Mesodermal cell (in vitro differentiated cells): ENCODE results near the gene NLK.
"Not testable (repeated sequence)": the region's sequence is repeated elsewhere in the genome, so short reads cannot be mapped to it uniquely, and the experiment has no call there.

Experiments
- H3K27ac ChIP-seq: 2 replicates; pipeline ENCODE4 v1.7.0; 2013; ENCODE audit warnings: mild to moderate bottlenecking, low read depth, low read length, moderate library complexity; ENCODE audit not compliant: severe bottlenecking
- H3K36me3 ChIP-seq: 2 replicates; pipeline ENCODE4 v1.7.1; 2013; ENCODE audit warnings: mild to moderate bottlenecking, low read length, moderate library complexity; ENCODE audit not compliant: control insufficient read depth, insufficient read depth
- H3K4me1 ChIP-seq: one replicate; pipeline ENCODE4 v1.7.1; 2013; ENCODE audit warnings: mild to moderate bottlenecking, low read length; ENCODE audit not compliant: insufficient read depth, control insufficient read depth, poor library complexity, severe bottlenecking
- H3K4me3 ChIP-seq: 2 replicates; pipeline ENCODE4 v1.7.0; 2013; ENCODE audit warnings: low read length, control low read depth, mild to moderate bottlenecking; ENCODE audit not compliant: insufficient read depth, poor library complexity, severe bottlenecking; ENCODE audit errors: extremely low read depth
- H3K9me3 ChIP-seq: 2 replicates; pipeline ENCODE4 v1.7.1; 2013; ENCODE audit warnings: mild to moderate bottlenecking, low read length, moderate library complexity; ENCODE audit not compliant: control insufficient read depth
- WGBS, 2 experiments: methylation state at CpG; one replicate each; pipeline ENCODE4 v1.1.5; 2013; ENCODE audit warnings: missing lambda C conversion rate in 2 of 2; ENCODE audit not compliant: insufficient coverage in 2 of 2; 5-methylcytosine and 5-hydroxymethylcytosine counted together

NLK gene

DNA sequence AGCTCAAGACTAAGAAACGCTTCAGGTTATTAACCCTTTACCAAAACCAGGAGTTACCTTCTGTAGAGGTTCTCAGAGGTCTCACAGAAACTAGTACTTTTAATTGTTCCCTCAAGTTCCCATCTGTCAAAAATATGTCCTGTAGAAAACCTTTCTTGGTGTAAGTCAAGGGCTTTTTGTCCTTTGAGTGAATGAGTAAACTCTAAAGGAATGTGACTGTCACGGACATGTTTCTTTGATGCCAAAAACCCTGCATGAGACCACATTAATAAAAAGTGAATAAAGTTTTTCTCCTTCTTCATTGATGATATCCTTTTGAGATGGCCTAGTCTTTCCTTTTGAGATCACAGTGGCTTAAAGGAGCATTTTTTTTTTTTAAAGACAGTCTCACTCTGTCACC is 102.9 kb downstream of the NLK start:
- Histone ChIP-seq H3K4me3 (no peak overlapping the region), H3K9me3 (no peaks in the 10 kb centered on the region), H3K36me3 (peaks cover 11% of the 10 kb centered on the region), H3K27ac (no peak overlapping the region), H3K4me1 (peaks cover 4% of the 10 kb centered on the region)
- 80% methylated on average over 1 of the region's 2 CpGs; no CpG with 5 or more reads in 1 of the 2 experiments for WGBS, 2 experiments

DNA sequence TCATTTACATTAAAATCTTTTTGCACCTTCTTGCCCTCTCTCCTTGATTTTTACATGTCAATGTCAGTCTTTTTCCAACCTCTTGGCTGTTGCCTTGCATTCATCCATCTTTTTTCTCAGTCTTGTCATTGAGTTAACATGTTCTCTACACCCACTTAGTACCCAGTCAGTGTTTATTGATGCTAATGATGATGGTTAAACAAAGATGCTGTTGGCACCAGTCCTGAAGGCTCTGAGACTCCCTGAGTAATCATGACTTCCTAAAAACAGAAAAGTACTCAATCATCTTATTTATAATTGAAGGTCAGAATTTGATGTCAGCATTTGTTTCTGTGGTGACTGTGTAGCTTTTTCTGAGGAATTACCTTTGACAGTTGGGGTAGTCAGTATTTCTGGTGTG is 104.5 kb downstream of the NLK start:
- Histone ChIP-seq H3K9me3 (no peaks in the 10 kb centered on the region), H3K27ac (no peak overlapping the region), H3K4me3 (no peak overlapping the region), H3K36me3 (peaks cover 8% of the 10 kb centered on the region), H3K4me1 (peaks cover 4% of the 10 kb centered on the region)

DNA sequence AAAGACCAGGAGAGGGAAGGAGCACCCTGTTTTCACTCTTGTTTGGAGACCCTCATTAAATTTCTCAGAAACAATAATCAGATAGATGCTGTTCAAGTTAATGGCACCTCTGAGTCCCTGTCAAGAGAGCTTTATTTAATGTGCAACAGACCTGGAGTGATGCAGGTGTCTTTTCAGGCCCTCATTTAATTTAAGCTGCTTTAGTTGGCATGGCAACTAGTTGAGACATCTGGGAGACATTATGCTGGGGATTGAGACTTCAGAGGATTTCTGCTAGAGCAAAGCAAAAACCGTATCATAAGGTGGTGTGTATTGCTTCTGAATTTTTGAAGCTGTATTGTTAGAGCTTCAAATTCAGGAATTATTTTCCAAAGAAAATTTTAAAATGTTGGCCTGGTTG is 108.5 kb downstream of the NLK start:
- Histone ChIP-seq H3K4me1 (no peaks in the 10 kb centered on the region), H3K36me3 (peaks cover 5% of the 10 kb centered on the region), H3K9me3 (no peaks in the 10 kb centered on the region), H3K27ac (no peak overlapping the region), H3K4me3 (no peak overlapping the region)
- 100% methylated on average over 1 of the region's 1 CpG for WGBS, 2 experiments

DNA sequence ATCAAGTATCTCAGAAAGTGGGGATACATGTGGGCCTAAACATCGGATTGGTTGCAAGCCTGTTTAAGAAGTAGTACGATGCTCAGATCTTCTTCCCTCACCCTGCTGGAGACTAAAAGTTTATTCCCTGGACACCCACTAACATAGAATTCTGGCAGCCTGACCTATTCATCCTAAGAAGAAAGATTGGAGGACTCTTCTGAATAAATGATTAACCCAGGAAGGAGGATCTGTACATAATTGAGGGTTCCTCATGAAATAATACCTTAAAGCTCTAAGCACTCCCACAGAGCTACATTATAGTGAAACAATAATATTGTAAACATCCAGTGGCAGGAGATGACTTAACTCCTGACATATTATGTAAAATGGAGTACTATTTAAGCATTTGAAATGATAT is 111.7 kb downstream of the NLK start:
- Histone ChIP-seq H3K4me3 (no peak overlapping the region), H3K9me3 (no peaks in the 10 kb centered on the region), H3K36me3 (peaks cover 5% of the 10 kb centered on the region), H3K4me1 (no peaks in the 10 kb centered on the region), H3K27ac (no peak overlapping the region)
- WGBS, 2 experiments: 100% methylated on average over 1 to 2 of the region's 2 CpGs

DNA sequence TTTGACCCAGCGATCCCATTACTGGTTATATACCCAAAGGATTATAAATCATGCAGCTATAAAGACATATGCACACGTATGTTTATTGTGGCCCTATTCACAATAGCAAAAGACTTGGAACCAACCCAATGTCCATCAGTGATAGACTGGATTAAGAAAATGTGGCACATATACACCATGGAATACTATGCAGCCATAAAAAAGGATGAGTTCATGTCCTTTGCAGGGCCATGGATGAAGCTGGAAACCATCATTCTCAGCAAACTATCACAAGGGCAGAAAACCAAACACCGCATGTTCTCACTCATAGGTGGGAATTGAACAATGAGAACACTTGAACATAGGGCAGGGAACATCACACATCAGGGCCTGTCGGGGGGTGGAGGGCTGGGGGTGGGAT is 112.9 kb downstream of the NLK start:
- H3K27ac ChIP-seq, H3K9me3 ChIP-seq, H3K4me1 ChIP-seq, H3K4me3 ChIP-seq, H3K36me3 ChIP-seq: not testable (repeated sequence)
- WGBS, 2 experiments: 75 to 100% methylated on average over 1 to 2 of the region's 4 CpGs

DNA sequence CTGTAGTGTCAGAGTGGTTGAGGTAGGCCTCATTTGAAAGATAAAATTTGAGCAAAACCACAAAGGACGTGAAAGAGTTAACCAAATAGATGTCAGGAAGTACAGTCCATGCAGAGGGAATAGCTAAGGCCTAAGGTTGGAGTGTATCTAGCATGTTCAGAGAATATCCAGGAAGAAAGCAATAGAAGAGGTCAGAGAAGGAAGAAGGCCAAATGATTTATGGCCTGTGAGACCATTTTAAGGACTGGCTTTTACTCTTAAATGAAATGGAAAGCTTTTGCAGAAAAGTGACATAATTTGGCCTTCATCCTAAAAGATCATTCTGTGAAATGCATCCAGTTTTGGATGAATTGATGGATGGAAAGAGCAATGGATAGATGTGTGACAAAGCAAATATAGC is 116.5 kb downstream of the NLK start:
- no peaks in the 10 kb centered on the region for H3K4me1 ChIP-seq
- H3K36me3 ChIP-seq: peaks cover 13% of the 10 kb centered on the region
- no peaks in the 10 kb centered on the region for H3K9me3 ChIP-seq
- H3K4me3 ChIP-seq: no peak overlapping the region
- H3K27ac ChIP-seq: no peak overlapping the region
- 86 to 88% methylated on average over 1 of the region's 1 CpG for WGBS, 2 experiments

DNA sequence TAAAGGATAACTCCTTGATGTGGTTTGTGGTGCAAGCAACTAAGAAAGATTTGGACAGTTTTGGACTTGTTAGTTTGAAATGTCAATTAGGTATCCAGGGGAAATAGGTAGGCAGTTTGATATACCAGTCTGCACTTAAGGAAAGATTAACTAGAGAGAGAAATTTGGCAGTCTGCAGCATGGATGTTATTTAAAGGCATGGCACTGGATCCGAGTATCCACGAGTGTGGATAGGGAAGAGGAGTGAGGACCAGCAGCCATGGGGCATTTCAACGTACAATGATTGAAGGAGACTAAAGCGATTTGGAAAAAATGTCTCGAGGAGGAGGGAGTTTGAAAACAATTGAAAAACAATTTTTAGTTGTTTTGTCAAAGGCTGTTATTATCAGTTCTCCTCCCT is 117.4 kb downstream of the NLK start:
- Histone ChIP-seq H3K4me3 (no peak overlapping the region), H3K36me3 (peaks cover 12% of the 10 kb centered on the region), H3K9me3 (no peaks in the 10 kb centered on the region), H3K27ac (no peak overlapping the region), H3K4me1 (no peaks in the 10 kb centered on the region)
- 95% methylated on average over 4 to 5 of the region's 5 CpGs for WGBS, 2 experiments

DNA sequence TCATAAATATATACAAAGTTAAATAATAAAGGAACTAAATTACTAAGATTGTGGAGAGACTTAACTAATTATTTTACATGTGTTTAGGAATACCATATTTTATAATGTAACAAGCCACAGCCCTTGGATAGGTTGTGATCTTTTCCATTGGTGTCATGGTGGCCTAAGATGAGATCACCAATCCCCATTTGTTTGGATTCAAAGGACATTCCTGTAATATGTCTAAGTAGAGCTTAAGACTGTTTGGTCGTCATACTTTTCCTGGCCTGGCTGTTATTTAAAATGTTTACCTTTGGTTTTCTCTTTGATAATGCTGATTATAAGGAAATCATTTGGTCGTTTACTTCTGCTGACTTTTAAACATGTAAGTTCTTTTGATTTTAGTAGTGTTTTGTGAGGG is 118.1 kb downstream of the NLK start:
- Histone ChIP-seq H3K27ac (no peak overlapping the region), H3K36me3 (peaks cover 12% of the 10 kb centered on the region), H3K4me3 (no peak overlapping the region), H3K9me3 (no peaks in the 10 kb centered on the region), H3K4me1 (no peaks in the 10 kb centered on the region)
- 90 to 100% methylated on average over 2 of the region's 2 CpGs for WGBS, 2 experiments

DNA sequence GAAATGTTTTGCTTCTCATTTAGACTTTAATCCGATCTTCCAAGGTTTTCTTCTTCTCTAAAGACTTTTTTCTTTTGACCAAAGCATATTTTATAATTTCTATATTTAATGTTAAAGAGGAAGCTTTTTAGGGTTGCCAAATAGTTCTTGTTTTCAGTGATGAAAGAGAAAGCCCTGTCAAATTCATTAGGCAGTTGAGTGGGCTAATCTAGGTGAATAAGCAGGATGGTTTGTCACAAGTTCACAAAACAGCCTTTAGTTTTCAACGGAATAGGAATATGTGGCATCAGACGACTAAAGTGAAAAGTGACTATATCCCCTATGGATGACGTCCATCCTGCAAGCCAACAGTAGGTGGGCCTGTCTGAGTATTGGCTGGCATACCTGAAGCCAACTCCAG is 118.8 kb downstream of the NLK start:
- peaks cover 15% of the 10 kb centered on the region for H3K36me3 ChIP-seq
- H3K9me3 ChIP-seq: no peaks in the 10 kb centered on the region
- no peaks in the 10 kb centered on the region for H3K4me1 ChIP-seq
- no peak overlapping the region for H3K27ac ChIP-seq
- H3K4me3 ChIP-seq: no peak overlapping the region
- 91 to 96% methylated on average over 3 of the region's 4 CpGs for WGBS, 2 experiments

DNA sequence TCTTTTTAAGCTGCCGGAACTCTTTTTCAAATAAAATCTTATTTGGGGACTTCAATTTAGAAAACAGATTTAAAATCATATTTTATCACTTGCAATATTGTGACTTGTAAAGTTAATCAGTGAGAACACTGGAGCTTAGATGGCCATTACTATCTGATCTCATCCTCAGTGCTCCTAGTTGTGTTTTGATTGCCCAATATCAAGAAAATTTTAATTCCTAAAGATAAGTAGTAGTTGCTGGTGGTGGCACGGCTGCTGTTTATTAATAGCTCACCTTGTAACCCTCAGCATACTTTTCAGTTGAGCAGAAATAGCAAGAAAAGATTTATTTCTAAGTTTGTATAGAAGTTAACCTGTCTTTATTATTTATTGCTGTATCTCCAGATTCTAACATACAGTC is 124.0 kb downstream of the NLK start:
- no peak overlapping the region for H3K4me3 ChIP-seq
- no peaks in the 10 kb centered on the region for H3K4me1 ChIP-seq
- no peak overlapping the region for H3K27ac ChIP-seq
- peaks cover 31% of the 10 kb centered on the region for H3K36me3 ChIP-seq
- no peaks in the 10 kb centered on the region for H3K9me3 ChIP-seq
- WGBS, 2 experiments: no CpG with 5 or more reads among the region's 2 CpGs

DNA sequence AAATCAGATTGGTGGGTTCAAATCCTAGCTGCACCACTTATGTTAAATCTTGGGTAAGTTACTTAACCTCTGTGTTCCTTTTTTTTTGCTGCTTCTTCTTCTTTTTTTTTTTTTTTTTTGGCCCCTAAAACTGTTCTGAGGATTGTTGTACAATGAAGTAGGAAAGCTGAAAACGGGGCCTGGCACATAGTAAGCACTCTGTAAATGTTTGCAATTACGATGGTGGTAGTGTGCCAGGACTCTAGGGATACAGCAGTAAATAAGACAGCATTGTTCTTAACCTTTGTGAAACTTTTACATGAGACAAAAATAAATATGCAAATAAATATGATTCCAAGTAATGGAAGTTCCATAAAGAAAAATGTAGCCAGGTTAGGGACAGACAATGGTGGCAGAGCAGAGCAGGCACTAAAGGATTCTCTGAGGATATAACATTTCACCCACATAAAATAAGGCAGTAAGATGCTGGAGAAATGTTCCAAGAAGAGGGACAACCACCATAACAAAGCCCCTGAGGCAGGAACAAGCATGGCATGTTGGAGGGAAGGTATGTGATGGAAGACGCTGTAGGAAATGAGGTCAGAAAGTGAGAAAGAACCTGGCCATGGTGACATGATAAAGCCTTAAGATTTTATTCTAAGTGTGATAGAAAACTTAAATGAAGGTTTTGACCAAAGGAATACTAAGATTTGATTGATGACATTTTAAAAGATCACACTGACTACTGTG is 127.3 kb downstream of the NLK start:
- H3K4me3 ChIP-seq: no peak overlapping the region
- H3K4me1 ChIP-seq: peaks cover 10% of the 10 kb centered on the region
- H3K27ac ChIP-seq: no peak overlapping the region
- no peaks in the 10 kb centered on the region for H3K9me3 ChIP-seq
- H3K36me3 ChIP-seq: peaks cover 26% of the 10 kb centered on the region
- 95 to 96% methylated on average over 2 to 3 of the region's 3 CpGs for WGBS, 2 experiments
